Sigmoid colon (tissue), 7 donors: ENCODE data around the gene RAB39A. TPM values are rescaled to one million over a fixed set of nuclear protein-coding genes. Genes with fewer than 3 reads are reported as not detected.

Source experiments
- DNase-seq: peaks from one replicate; pipeline ENCODE4 v3.0.0-alpha.2; 2019
- H3K27ac ChIP-seq, 4 donors: fragments of 200-600 bp; sonication (generic); one replicate each; pipeline ENCODE4 v1.5.1; 2016 to 2019; ENCODE audit warnings: mild to moderate bottlenecking in 1 of 4
- H3K27me3 ChIP-seq, 3 donors: fragments of 200-600 bp; sonication (generic); one replicate each; pipeline ENCODE4 v1.5.1; 2019; ENCODE audit warnings: mild to moderate bottlenecking in 1 of 3
- H3K36me3 ChIP-seq, 4 donors: fragments of 200-600 bp; sonication (generic); one replicate each; pipeline ENCODE4 v1.5.1; 2016 to 2019
- H3K4me1 ChIP-seq, 4 donors: fragments of 200-600 bp; sonication (generic); one replicate each; pipeline ENCODE4 v1.5.1; 2017 to 2019
- H3K4me3 ChIP-seq, 4 donors: fragments of 200-600 bp; sonication (generic); one replicate each; pipeline ENCODE4 v1.5.1; 2017 to 2019; ENCODE audit warnings: mild to moderate bottlenecking in 2 of 4, moderate library complexity in 1 of 4
- H3K9me3 ChIP-seq, 4 donors: fragments of 200-600 bp in 3 of 4; sonication (generic) in 3 of 4; one replicate each; pipeline versions ENCODE4 v1.5.1 to v1.6.1; 2013 to 2019
- CTCF ChIP-seq, 4 experiments: fragments of 450-650 bp in 3 of 4; fragments of 200-600 bp in 1 of 4; IDR thresholded peaks; one replicate each; pipeline ENCODE4 v1.5.1; 2016 to 2019; ENCODE audit warnings: antibody characterized with exemption in 4 of 4, mild to moderate bottlenecking in 3 of 4, moderate library complexity in 2 of 4
- EP300 ChIP-seq, 4 donors: sonication (generic); formaldehyde crosslinking; IDR thresholded peaks; one replicate each; pipeline ENCODE4 v1.6.1; 2017; ENCODE audit warnings: antibody characterized with exemption in 4 of 4
- POLR2A ChIP-seq, 2 donors: fragments of 450-650 bp; IDR thresholded peaks; one replicate each; pipeline ENCODE4 v1.6.1; 2016; ENCODE audit warnings: antibody characterized with exemption in 2 of 2, mild to moderate bottlenecking in 2 of 2, moderate library complexity in 2 of 2
- POLR2AphosphoS5 ChIP-seq, 4 donors: sonication (generic); formaldehyde crosslinking; IDR thresholded peaks; one replicate each; pipeline ENCODE4 v1.6.1; 2017; ENCODE audit warnings: antibody characterized with exemption in 4 of 4
- WGBS, 2 donors: extraction: QIAGEN DNeasy Blood & Tissue Kit; methylation state at CpG; one replicate each; pipeline ENCODE4 v1.1.7; 2013; 5-methylcytosine and 5-hydroxymethylcytosine counted together
- intact Hi-C: fragments of 100-400 bp; cut with DNase I; formaldehyde crosslinking; loops from one replicate; pipeline ENCODE4 v1.15.1; 2023
- polyA plus RNA-seq, 3 donors: library from polyadenylated mRNA; stranded (reverse); fragments of 200-250 nt; gene quantifications; one replicate each; pipeline ENCODE4 v1.2.3, GENCODE V29; 2013
- total RNA-seq, 4 donors: library from RNA; depleted of rRNA; stranded (reverse); fragments of >200 nt; gene quantifications; one replicate each; pipeline ENCODE4 v1.1.0, GENCODE V29; 2016
- donor health status: healthy with polysubstance abuse.
- donor health status: Bipolar disorder and iron deficiency.
- donor health status: healthy.

Gene RAB39A
- total and polyA plus RNA-seq, 7 donors, result 0.55 to 1.8 (median 0.96) TPM; not detected in 1

GRCh38 chr11:108009497-108010370 lies 81.5 kb downstream of the RAB39A start:
- Histone ChIP-seq H3K36me3 (no peaks in the 10 kb centered on the region), H3K4me1 (peaks cover 0 to 54% (median 45%) of the 10 kb centered on the region in 4 donors), H3K9me3 (no peaks in the 10 kb centered on the region), H3K27ac (peak overlapping the region; percentile 97 to 99 (median 98)), H3K4me3 (peak overlapping the region; percentile 83 to 99 (median 85)), H3K27me3 (no peaks in the 10 kb centered on the region)
- whole genome bisulfite sequencing, 2 donors, result 1 to 2% methylated on average over 31 of the region's 31 CpGs
- intact Hi-C loops, result loop anchor here (2.0 to 10.0 kb wide), 4 partner anchors 15 to 655 kb away; partner anchors contain the start of genes ATM, DDX10 and NPAT
- no peak for DNase-seq
- TF ChIP-seq EP300 (IDR thresholded peaks at IDR 0.05) (no peak), POLR2A (IDR thresholded peaks at IDR 0.05) (no peak), POLR2AphosphoS5 (IDR thresholded peaks at IDR 0.05) (no peak), CTCF (IDR thresholded peaks at IDR 0.05) (no peak)

GRCh38 chr11:108012139-108012725 lies 84.0 kb downstream of the RAB39A start:
- H3K4me1 ChIP-seq, result peaks cover 0 to 74% (median 53%) of the 10 kb centered on the region in 4 donors
- TF ChIP-seq POLR2A (IDR thresholded peaks at IDR 0.05) (no peak), CTCF (IDR thresholded peaks at IDR 0.05) (no peak), EP300 (IDR thresholded peaks at IDR 0.05) (no peak), POLR2AphosphoS5 (IDR thresholded peaks at IDR 0.05) (no peak)
- H3K27ac ChIP-seq, result no peak overlapping the region
- H3K27me3 ChIP-seq, result no peaks in the 10 kb centered on the region
- H3K9me3 ChIP-seq, result no peaks in the 10 kb centered on the region
- intact Hi-C loops, result no loop called here
- H3K4me3 ChIP-seq, result no peak overlapping the region
- 95 to 96% methylated on average over 5 of the region's 5 CpGs for WGBS, 2 donors
- no peak for DNase-seq
- no peaks in the 10 kb centered on the region for H3K36me3 ChIP-seq

Other genes starting within 250 kb of the RAB39A start
- not detected for gene SLN, start 216.4 kb upstream of the RAB39A start, total RNA-seq
- not detected for gene SLN, start 216.4 kb upstream of the RAB39A start, polyA plus RNA-seq
- 1 to 10 TPM in 3 of 4 donors, under 1 TPM in 1; 0.83 to 9.3 (median 3.7) TPM for gene SLC35F2, start 69.7 kb upstream of the RAB39A start, total RNA-seq
- gene SLC35F2, start 69.7 kb upstream of the RAB39A start, polyA plus RNA-seq, result 10 to 100 TPM in 1 of 3 donors, 1 to 10 TPM in 2; 3.7 to 15.4 (median 6.0) TPM
- gene CUL5, start 80.5 kb downstream of the RAB39A start, total RNA-seq, result 10 to 100 TPM; 26.5 to 33.7 (median 29.6) TPM
- 1 to 10 TPM; 7.1 to 9.5 (median 7.2) TPM for gene CUL5, start 80.5 kb downstream of the RAB39A start, polyA plus RNA-seq
- gene ACAT1, start 193.1 kb downstream of the RAB39A start, total RNA-seq, result 100 to 1,000 TPM; 142 to 225 (median 163) TPM
- 100 to 1,000 TPM in 2 of 3 donors, 10 to 100 TPM in 1; 61.1 to 187 (median 121) TPM for gene ACAT1, start 193.1 kb downstream of the RAB39A start, polyA plus RNA-seq